HepG2 (cell line): ENCODE results near the gene SAMM50.

Source experiments
- PCBP1 ChIP-seq: fragments of 200-400 bp; formaldehyde crosslinking; IDR thresholded peaks from 2 replicates; pipeline ENCODE4 v1.6.1; 2017; ENCODE audit warnings: mild to moderate bottlenecking, low read depth, low read length, borderline replicate concordance
- TAF1 ChIP-seq: sonication (generic); formaldehyde crosslinking; IDR thresholded peaks from 2 replicates; pipeline ENCODE4 v1.4.0; 2020; ENCODE audit warnings: missing genetic modification reagents
- ZNF788 ChIP-seq: sonication (generic); formaldehyde crosslinking; IDR thresholded peaks from 2 replicates; pipeline ENCODE4 v1.5.0; 2020; ENCODE audit warnings: mild to moderate bottlenecking, missing genetic modification reagents, borderline replicate concordance
- ZSCAN29 ChIP-seq: sonication (generic); formaldehyde crosslinking; conservative IDR thresholded peaks from 2 replicates; pipeline ENCODE4 v1.4.0; 2020; ENCODE audit warnings: mild to moderate bottlenecking, missing genetic modification reagents
- TF ChIP-seq, protein P1 (sequence below): sonication (generic); formaldehyde crosslinking; IDR thresholded peaks from 2 replicates; pipeline ENCODE4 v1.4.0; 2020; ENCODE audit warnings: low read depth, mild to moderate bottlenecking, missing genetic modification reagents
- TF ChIP-seq, protein P2 (sequence below): sonication (generic); formaldehyde crosslinking; IDR thresholded peaks from 2 replicates; pipeline ENCODE4 v1.5.0; 2020; ENCODE audit warnings: mild to moderate bottlenecking, missing genetic modification reagents, moderate library complexity

DNA sequence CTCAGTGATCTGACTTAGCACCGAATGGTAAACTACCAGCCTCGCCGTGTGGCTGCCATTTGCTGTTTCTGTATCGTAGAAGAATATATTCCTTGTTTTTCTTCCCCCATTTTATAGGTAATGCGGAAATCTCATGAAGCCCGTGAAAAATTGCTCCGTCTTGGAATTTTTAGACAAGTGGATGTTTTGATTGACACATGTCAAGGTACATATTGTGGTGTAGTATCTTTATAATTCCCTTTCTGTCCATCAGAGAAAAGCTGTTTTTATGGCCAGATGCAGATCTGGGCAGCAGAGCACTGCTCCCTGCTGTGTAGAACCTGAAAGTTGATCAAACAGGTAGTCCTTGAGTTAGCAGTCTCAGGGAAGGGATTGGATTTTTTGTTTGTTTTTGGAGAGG is 13.4 kb downstream of the SAMM50 start:
- no peak for TF ChIP-seq ZSCAN29 (CRISPR knock-in tag)
- TF ChIP-seq TAF1 (CRISPR knock-in tag) = no peak
- no peak for TF ChIP-seq PCBP1
- no peak for TF ChIP-seq ZNF788
- TF ChIP-seq, protein P1, sequence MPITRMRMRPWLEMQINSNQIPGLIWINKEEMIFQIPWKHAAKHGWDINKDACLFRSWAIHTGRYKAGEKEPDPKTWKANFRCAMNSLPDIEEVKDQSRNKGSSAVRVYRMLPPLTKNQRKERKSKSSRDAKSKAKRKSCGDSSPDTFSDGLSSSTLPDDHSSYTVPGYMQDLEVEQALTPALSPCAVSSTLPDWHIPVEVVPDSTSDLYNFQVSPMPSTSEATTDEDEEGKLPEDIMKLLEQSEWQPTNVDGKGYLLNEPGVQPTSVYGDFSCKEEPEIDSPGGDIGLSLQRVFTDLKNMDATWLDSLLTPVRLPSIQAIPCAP (CRISPR knock-in tag) = no peak
- TF ChIP-seq, protein P2, sequence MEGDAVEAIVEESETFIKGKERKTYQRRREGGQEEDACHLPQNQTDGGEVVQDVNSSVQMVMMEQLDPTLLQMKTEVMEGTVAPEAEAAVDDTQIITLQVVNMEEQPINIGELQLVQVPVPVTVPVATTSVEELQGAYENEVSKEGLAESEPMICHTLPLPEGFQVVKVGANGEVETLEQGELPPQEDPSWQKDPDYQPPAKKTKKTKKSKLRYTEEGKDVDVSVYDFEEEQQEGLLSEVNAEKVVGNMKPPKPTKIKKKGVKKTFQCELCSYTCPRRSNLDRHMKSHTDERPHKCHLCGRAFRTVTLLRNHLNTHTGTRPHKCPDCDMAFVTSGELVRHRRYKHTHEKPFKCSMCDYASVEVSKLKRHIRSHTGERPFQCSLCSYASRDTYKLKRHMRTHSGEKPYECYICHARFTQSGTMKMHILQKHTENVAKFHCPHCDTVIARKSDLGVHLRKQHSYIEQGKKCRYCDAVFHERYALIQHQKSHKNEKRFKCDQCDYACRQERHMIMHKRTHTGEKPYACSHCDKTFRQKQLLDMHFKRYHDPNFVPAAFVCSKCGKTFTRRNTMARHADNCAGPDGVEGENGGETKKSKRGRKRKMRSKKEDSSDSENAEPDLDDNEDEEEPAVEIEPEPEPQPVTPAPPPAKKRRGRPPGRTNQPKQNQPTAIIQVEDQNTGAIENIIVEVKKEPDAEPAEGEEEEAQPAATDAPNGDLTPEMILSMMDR (CRISPR knock-in tag) = no peak
